Rectal smooth muscle tissue (tissue), 1 donor: ENCODE measurements around the gene AGRP.

Experiments
- H3K27ac ChIP-seq: one replicate; pipeline ENCODE4 v1.7.0; 2013; ENCODE audit warnings: low read depth, low read length, inconsistent platforms
- H3K27me3 ChIP-seq: one replicate; pipeline ENCODE4 v1.7.0; 2013; ENCODE audit warnings: low read length; ENCODE audit not compliant: control insufficient read depth, insufficient read depth
- H3K36me3 ChIP-seq: one replicate; pipeline ENCODE4 v1.7.0; 2013; ENCODE audit warnings: low read length; ENCODE audit not compliant: control insufficient read depth, insufficient read depth
- H3K4me1 ChIP-seq: one replicate; pipeline ENCODE4 v1.7.0; 2013; ENCODE audit warnings: low read length; ENCODE audit not compliant: control insufficient read depth, insufficient read depth
- H3K4me3 ChIP-seq: one replicate; pipeline ENCODE4 v1.7.0; 2013; ENCODE audit warnings: low read length
- H3K9ac ChIP-seq: one replicate; pipeline ENCODE4 v1.7.0; 2013; ENCODE audit warnings: low read length

Gene AGRP, protein sequence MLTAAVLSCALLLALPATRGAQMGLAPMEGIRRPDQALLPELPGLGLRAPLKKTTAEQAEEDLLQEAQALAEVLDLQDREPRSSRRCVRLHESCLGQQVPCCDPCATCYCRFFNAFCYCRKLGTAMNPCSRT

DNA sequence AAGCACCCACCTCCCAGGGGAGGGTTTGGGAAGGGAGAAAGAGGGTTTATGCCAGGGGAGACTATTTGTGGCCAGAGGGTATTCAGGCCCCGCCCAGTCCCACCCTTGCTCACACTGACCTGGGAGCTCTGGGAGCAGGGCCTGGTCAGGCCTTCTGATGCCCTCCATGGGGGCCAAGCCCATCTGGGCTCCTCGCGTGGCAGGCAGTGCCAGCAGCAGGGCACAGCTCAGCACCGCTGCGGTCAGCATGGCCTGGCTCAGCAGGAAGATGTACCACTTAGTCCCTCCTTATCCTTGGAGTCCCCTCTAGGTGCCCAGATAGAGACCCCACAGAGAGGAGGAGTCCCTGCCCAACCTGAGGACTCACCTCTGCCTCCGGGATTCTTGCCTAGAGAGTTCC lies at the start of gene AGRP:
Gene AGRP (minus strand): TSS at position 398 of the 400 bp plus-strand sequence. CDS start 149 bp downstream, at position 249.
- Histone ChIP-seq H3K27me3 (no peaks in the 10 kb centered on the region), H3K9ac (no peak within 1 kb of the TSS), H3K4me3 (peak within 1 kb of the TSS; percentile 79), H3K4me1 (peaks cover 10% of the 10 kb centered on the region), H3K36me3 (no peaks in the 10 kb centered on the region), H3K27ac (peak within 1 kb of the TSS; percentile 89)

DNA sequence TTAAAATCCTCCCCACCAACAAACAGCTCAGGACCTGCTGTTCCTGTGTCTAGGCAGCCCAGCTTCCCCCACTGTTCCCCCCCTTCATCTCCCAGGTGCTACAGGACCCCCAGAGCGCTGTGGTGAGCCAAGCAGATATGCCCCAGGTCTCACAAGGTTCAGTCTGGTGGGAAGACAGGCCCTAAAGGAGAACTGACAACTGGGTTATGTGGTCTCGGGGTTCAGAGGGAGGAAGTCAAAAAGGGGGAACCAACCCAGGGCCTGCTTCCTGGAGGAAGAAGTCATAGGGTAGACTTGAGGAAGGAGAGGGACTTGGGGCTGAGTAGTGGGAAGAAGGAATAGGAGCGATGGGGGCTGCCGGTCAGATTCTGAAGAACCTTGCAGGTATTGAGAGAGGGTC lies 47.9 kb upstream of the AGRP start:
- Histone ChIP-seq H3K27ac (peak overlapping the region; percentile 89), H3K4me1 (peaks cover 10% of the 10 kb centered on the region), H3K4me3 (peak overlapping the region; percentile 76), H3K9ac (no peak overlapping the region), H3K36me3 (no peaks in the 10 kb centered on the region), H3K27me3 (peaks cover 3% of the 10 kb centered on the region)

DNA sequence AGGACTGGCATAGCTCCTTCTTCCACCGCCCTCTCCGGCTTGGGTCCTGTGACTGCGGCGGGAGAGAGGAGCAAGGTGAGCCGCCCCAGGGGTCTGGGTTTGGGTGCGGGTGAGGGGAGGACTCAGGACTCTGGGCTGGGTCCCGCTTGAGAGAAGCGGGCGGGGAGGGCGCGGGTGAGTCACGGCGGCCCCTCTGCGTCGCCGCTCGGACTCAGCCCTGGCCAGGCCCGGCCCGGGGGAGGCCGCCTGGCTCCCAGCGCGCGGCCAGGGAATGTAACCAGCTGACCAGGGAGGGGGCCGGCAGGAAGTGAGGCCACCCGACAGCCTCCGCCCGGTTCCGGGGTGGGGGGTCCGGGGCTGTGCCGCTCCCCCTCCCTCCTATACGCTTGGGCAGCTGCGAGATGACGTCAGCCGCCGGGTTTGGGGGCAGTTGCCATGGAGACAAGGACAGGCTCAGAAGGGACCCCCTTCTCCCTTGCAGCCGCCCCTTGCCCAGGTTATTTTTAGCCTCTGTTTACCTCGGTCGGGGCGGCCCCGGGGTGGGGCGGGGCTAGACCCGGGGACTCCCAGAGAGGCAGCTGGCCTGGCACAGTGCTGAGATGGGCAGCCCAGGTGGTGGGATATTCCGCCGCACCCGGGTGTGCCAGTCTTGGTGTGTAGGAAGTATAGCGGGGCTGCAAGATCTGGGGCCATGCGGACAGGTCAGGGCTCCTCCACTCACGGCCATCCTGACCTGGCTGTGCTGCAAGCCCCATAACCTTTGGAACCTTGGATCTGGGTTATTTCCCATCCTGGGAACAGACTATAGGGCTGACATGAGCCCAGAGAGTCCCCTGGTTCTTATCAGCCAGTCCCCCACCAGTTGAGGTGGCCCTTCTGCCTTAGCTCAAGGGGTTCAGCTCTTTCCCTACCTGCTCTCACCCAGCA lies 46.9 kb upstream of the AGRP start:
- Histone ChIP-seq H3K36me3 (no peaks in the 10 kb centered on the region), H3K9ac (peak overlapping the region; percentile 69), H3K27me3 (peaks cover 3% of the 10 kb centered on the region), H3K4me3 (peak overlapping the region; percentile 76), H3K27ac (peak overlapping the region; percentile 89), H3K4me1 (peaks cover 10% of the 10 kb centered on the region)

- Histone ChIP-seq H3K36me3 (no peaks in the 10 kb centered on the region), H3K27ac (peak overlapping the region; percentile 89), H3K4me1 (peaks cover 10% of the 10 kb centered on the region)
Measured at GRCh38 chr16:67529582-67530012, 46.2 kb upstream of the AGRP start.

GRCh38 chr16:67528870-67529581 lies 45.7 kb upstream of the AGRP start:
- Histone ChIP-seq H3K9ac (peak overlapping the region; percentile 69), H3K36me3 (no peaks in the 10 kb centered on the region), H3K27me3 (peaks cover 3% of the 10 kb centered on the region), H3K27ac (peak overlapping the region; percentile 89), H3K4me1 (peaks cover 10% of the 10 kb centered on the region), H3K4me3 (peak overlapping the region; percentile 76)

More at GRCh38 chr16:67529582-67530012, 46.2 kb upstream of the AGRP start:
- Histone ChIP-seq H3K9ac (peak overlapping the region; percentile 69), H3K27me3 (peaks cover 3% of the 10 kb centered on the region), H3K4me3 (peak overlapping the region; percentile 76)

GRCh38 chr16:67528222-67528869 lies 45.0 kb upstream of the AGRP start, which contains the start of gene RIPOR1:
Gene RIPOR1, plus strand, starts transcription at chr16:67528829. Its CDS starts 9,618 bp downstream, at chr16:67538447.
- Histone ChIP-seq H3K36me3 (no peaks in the 10 kb centered on the region), H3K27me3 (peaks cover 3% of the 10 kb centered on the region), H3K4me3 (peak within 1 kb of the TSS; percentile 76)

GRCh38 chr16:67526149-67526791 lies 42.9 kb upstream of the AGRP start:
- Histone ChIP-seq H3K4me3 (no peak overlapping the region), H3K36me3 (no peaks in the 10 kb centered on the region), H3K4me1 (peaks cover 9% of the 10 kb centered on the region), H3K27me3 (peaks cover 3% of the 10 kb centered on the region), H3K27ac (no peak overlapping the region), H3K9ac (no peak overlapping the region)

More at GRCh38 chr16:67528222-67528869, 45.0 kb upstream of the AGRP start, which contains the start of gene RIPOR1:
- peak within 1 kb of the TSS; percentile 89 for H3K27ac ChIP-seq
- peaks cover 10% of the 10 kb centered on the region for H3K4me1 ChIP-seq
- H3K9ac ChIP-seq: peak within 1 kb of the TSS; percentile 69

GRCh38 chr16:67525176-67525860 lies 42.0 kb upstream of the AGRP start:
- no peak overlapping the region for H3K4me3 ChIP-seq

DNA sequence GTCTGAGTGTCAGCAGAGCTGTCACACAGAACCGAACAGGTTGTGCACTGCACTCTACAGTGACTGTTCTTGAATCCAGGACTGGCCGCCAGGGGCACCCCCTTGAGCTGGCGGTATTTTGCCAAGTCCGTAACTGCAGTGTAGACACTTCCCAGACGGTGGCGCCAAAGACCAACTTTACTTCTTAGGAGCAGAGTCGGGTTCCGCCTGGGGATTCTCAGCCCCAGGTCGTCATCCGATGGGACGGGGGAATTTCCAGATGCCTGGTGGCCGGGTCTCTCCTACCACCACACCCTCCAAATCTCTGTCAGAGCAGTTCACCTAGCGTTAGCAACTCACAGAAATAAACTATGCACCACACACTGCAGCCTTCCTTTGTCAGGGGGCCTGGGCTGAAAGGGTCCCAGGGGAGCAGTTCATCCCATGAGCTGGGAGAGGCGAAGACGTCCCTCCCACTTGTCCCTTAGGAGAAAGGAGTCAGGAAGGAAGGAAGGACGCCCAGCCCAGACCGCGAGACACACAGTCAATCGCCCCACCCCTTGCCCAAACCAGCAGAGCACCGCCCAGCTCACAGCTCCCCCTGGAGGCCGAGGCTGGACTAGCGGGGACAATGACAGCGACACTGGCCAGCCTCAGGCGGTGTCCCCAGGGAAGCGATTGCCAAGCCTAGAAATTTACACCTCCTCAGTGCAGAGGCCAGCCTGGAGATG lies 37.9 kb upstream of the AGRP start:
- Histone ChIP-seq H3K9ac (peak overlapping the region; percentile 41), H3K36me3 (no peaks in the 10 kb centered on the region), H3K4me3 (peak overlapping the region; percentile 74), H3K27ac (peak overlapping the region; percentile 93), H3K4me1 (peaks cover 4% of the 10 kb centered on the region), H3K27me3 (no peaks in the 10 kb centered on the region)

More at GRCh38 chr16:67525176-67525860, 42.0 kb upstream of the AGRP start:
- no peaks in the 10 kb centered on the region for H3K4me1 ChIP-seq
- H3K27me3 ChIP-seq: no peaks in the 10 kb centered on the region
- no peak overlapping the region for H3K9ac ChIP-seq
- H3K27ac ChIP-seq: no peak overlapping the region
- H3K36me3 ChIP-seq: no peaks in the 10 kb centered on the region

DNA sequence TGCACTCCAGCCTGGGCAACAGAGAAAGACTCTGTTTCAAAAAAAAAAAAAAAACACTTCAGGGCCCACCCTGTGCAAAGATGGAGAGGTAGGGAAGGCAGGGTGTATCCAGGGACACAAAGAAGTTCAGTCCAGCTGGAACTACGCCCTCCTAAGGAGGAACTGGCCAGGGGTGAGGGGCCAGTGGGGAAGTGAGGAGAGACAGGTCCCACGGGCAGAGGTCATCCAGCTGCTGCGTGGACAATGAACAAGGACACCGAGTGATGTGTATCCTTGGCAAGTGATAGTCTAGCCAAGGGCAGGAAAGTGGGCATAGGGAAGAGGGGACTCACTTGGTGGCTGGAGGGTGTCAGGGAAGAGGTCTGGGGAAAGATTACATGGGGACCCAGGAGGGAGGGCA lies 35.9 kb upstream of the AGRP start:
- Histone ChIP-seq H3K9ac (no peak overlapping the region), H3K4me3 (no peak overlapping the region), H3K36me3 (no peaks in the 10 kb centered on the region), H3K27me3 (no peaks in the 10 kb centered on the region), H3K27ac (no peak overlapping the region), H3K4me1 (peaks cover 4% of the 10 kb centered on the region)
